Parathyroid adenoma (tissue), 2 donors: ENCODE measurements around the gene LUZP2.

Source experiments
- H2AFZ ChIP-seq: fragments of 300-600 bp; sonication (generic); one replicate; pipeline ENCODE4 v1.7.0; 2017; ENCODE audit warnings: antibody characterized with exemption, mild to moderate bottlenecking
- H3K27ac ChIP-seq: fragments of 300-600 bp; sonication (generic); one replicate; pipeline ENCODE4 v1.7.0; 2017
- H3K27me3 ChIP-seq: fragments of 300-600 bp; sonication (generic); one replicate; pipeline ENCODE4 v1.7.0; 2017; ENCODE audit warnings: low read length; ENCODE audit not compliant: control insufficient read depth, insufficient read depth
- H3K36me3 ChIP-seq: fragments of 300-600 bp; sonication (generic); one replicate; pipeline ENCODE4 v1.7.0; 2017; ENCODE audit warnings: low read length; ENCODE audit not compliant: control insufficient read depth, insufficient read depth
- H3K4me1 ChIP-seq: fragments of 300-600 bp; sonication (generic); one replicate; pipeline ENCODE4 v1.7.0; 2017; ENCODE audit warnings: control low read depth
- H3K4me2 ChIP-seq: fragments of 300-600 bp; sonication (generic); one replicate; pipeline ENCODE4 v1.7.0; 2017; ENCODE audit warnings: low read length
- H3K4me3 ChIP-seq: fragments of 300-600 bp; sonication (generic); one replicate; pipeline ENCODE4 v1.7.0; 2017; ENCODE audit warnings: low read depth, low read length
- H3K79me2 ChIP-seq: fragments of 300-600 bp; sonication (generic); one replicate; pipeline ENCODE4 v1.7.0; 2017; ENCODE audit warnings: control low read depth
- H3K9ac ChIP-seq: fragments of 300-600 bp; sonication (generic); one replicate; pipeline ENCODE4 v1.7.0; 2017; ENCODE audit warnings: mild to moderate bottlenecking
- H3K9me3 ChIP-seq: fragments of 300-600 bp; sonication (generic); one replicate; pipeline ENCODE4 v1.7.0; 2017; ENCODE audit warnings: low read length; ENCODE audit not compliant: control insufficient read depth
- CTCF ChIP-seq: fragments of 300-600 bp; sonication (generic); IDR thresholded peaks from one replicate; pipeline ENCODE4 v1.7.0; 2017; ENCODE audit warnings: antibody characterized with exemption, mild to moderate bottlenecking
- donor health status: primary hyperparathyroidism.

LUZP2 gene

GRCh38 chr11:24697522-24698111, 200.8 kb downstream of the LUZP2 start:
- no peak overlapping the region for H3K4me2 ChIP-seq
- H3K9me3 ChIP-seq: no peaks in the 10 kb centered on the region
- no peak overlapping the region for H3K9ac ChIP-seq
- H3K27me3 ChIP-seq: no peaks in the 10 kb centered on the region
- H3K4me3 ChIP-seq: no peak overlapping the region
- H3K79me2 ChIP-seq: no peaks in the 10 kb centered on the region
- H3K27ac ChIP-seq: no peak overlapping the region
- no peak for TF ChIP-seq CTCF
- H3K36me3 ChIP-seq: no peaks in the 10 kb centered on the region
- no peaks in the 10 kb centered on the region for H3K4me1 ChIP-seq
- H2AFZ ChIP-seq: no peak overlapping the region

- Histone ChIP-seq H3K36me3 (no peaks in the 10 kb centered on the region), H3K9ac (no peak overlapping the region), H3K79me2 (no peaks in the 10 kb centered on the region), H3K4me3 (no peak overlapping the region), H3K4me1 (no peaks in the 10 kb centered on the region), H3K27me3 (no peaks in the 10 kb centered on the region), H2AFZ (no peak overlapping the region), H3K9me3 (no peaks in the 10 kb centered on the region), H3K27ac (no peak overlapping the region), H3K4me2 (no peak overlapping the region)
- no peak for TF ChIP-seq CTCF
Measured at GRCh38 chr11:24704716-24705115, 207.9 kb downstream of the LUZP2 start.

- no peaks in the 10 kb centered on the region for H3K27me3 ChIP-seq
- no peak for TF ChIP-seq CTCF
- no peak overlapping the region for H3K9ac ChIP-seq
- H3K4me1 ChIP-seq: no peaks in the 10 kb centered on the region
- H2AFZ ChIP-seq: no peak overlapping the region
- H3K4me3 ChIP-seq: no peak overlapping the region
- no peaks in the 10 kb centered on the region for H3K9me3 ChIP-seq
- no peak overlapping the region for H3K4me2 ChIP-seq
- no peaks in the 10 kb centered on the region for H3K36me3 ChIP-seq
- no peaks in the 10 kb centered on the region for H3K79me2 ChIP-seq
- H3K27ac ChIP-seq: no peak overlapping the region
Measured at GRCh38 chr11:24705474-24705873, 208.6 kb downstream of the LUZP2 start.

- H3K4me2 ChIP-seq: no peak overlapping the region
- no peak overlapping the region for H3K9ac ChIP-seq
- no peaks in the 10 kb centered on the region for H3K79me2 ChIP-seq
- no peak for TF ChIP-seq CTCF
- H3K27me3 ChIP-seq: no peaks in the 10 kb centered on the region
- no peaks in the 10 kb centered on the region for H3K4me1 ChIP-seq
- H3K27ac ChIP-seq: no peak overlapping the region
- H3K4me3 ChIP-seq: no peak overlapping the region
- no peaks in the 10 kb centered on the region for H3K36me3 ChIP-seq
- no peak overlapping the region for H2AFZ ChIP-seq
- no peaks in the 10 kb centered on the region for H3K9me3 ChIP-seq
Measured at GRCh38 chr11:24708616-24709015, 211.8 kb downstream of the LUZP2 start.

GRCh38 chr11:24709928-24710565, 213.2 kb downstream of the LUZP2 start:
- no peak overlapping the region for H3K4me3 ChIP-seq
- no peak for TF ChIP-seq CTCF
- H3K9me3 ChIP-seq: no peaks in the 10 kb centered on the region
- no peak overlapping the region for H3K27ac ChIP-seq
- no peaks in the 10 kb centered on the region for H3K36me3 ChIP-seq
- no peak overlapping the region for H2AFZ ChIP-seq
- no peaks in the 10 kb centered on the region for H3K27me3 ChIP-seq
- no peak overlapping the region for H3K4me2 ChIP-seq
- no peaks in the 10 kb centered on the region for H3K79me2 ChIP-seq
- no peak overlapping the region for H3K9ac ChIP-seq
- H3K4me1 ChIP-seq: no peaks in the 10 kb centered on the region
